HG02943 (cell line): ENCODE results near the gene TMCO4.
A peak's percentile ranks its signal among the peaks of the same experiment; 100 is the strongest.
"Not testable (repeated sequence)": the region's sequence is repeated elsewhere in the genome, so short reads cannot be mapped to it uniquely, and the experiment has no call there.

Experiments used
- ATAC-seq: cut with Tn5 transposase; IDR thresholded peaks from one replicate; pipeline ENCODE4 v1.9.1; 2021; ENCODE audit warnings: mild to moderate bottlenecking, low read depth, moderate library complexity; ENCODE audit not compliant: unreplicated experiment

Gene TMCO4

GRCh38 chr1:19814244-19814661 is 14.5 kb upstream of the TMCO4 start:
- ATAC-seq = no peak

GRCh38 chr1:19813643-19813960 is 13.9 kb upstream of the TMCO4 start:
- no peak for ATAC-seq

- no peak for ATAC-seq
Measured at GRCh38 chr1:19812875-19813642, 13.3 kb upstream of the TMCO4 start.

GRCh38 chr1:19811206-19811851 is 11.6 kb upstream of the TMCO4 start:
- ATAC-seq = no peak

GRCh38 chr1:19809044-19809750 is 9.5 kb upstream of the TMCO4 start:
- no peak for ATAC-seq

GRCh38 chr1:19808351-19808750 is 8.6 kb upstream of the TMCO4 start:
- ATAC-seq = no peak

GRCh38 chr1:19804831-19805251 is 5.1 kb upstream of the TMCO4 start:
- ATAC-seq = no peak

- ATAC-seq = no peak
Measured at GRCh38 chr1:19802269-19802668, 2.6 kb upstream of the TMCO4 start.

- ATAC-seq = peak; percentile 36
Measured at GRCh38 chr1:19800076-19800804, 524 bp upstream of the TMCO4 start.

- no peak for ATAC-seq
Measured at GRCh38 chr1:19798486-19799229, 1.1 kb downstream of the TMCO4 start.

- ATAC-seq = no peak
Measured at GRCh38 chr1:19797827-19798226, 1.9 kb downstream of the TMCO4 start.

GRCh38 chr1:19794583-19794982 is 5.1 kb downstream of the TMCO4 start:
- ATAC-seq = no peak

- ATAC-seq = no peak
Measured at GRCh38 chr1:19793360-19794046, 6.2 kb downstream of the TMCO4 start.

- no peak for ATAC-seq
Measured at GRCh38 chr1:19792237-19793002, 7.3 kb downstream of the TMCO4 start.

GRCh38 chr1:19790061-19790975 is 9.4 kb downstream of the TMCO4 start:
- not testable (repeated sequence) for ATAC-seq

GRCh38 chr1:19786988-19787423 is 12.7 kb downstream of the TMCO4 start:
- no peak for ATAC-seq

GRCh38 chr1:19785660-19786059 is 14.1 kb downstream of the TMCO4 start:
- no peak for ATAC-seq
